Stimulated activated CD8-positive, alpha-beta memory T cell treated with anti-CD3 and anti-CD28 coated beads, Interleukin-4, amount 100 ng/mL, for 48 hours (primary cell): ENCODE measurements around the gene IFNL3.
"Not testable (repeated sequence)": the region's sequence is repeated elsewhere in the genome, so short reads cannot be mapped to it uniquely, and the experiment has no call there.

ENCODE experiments used
- DNase-seq: peaks from one replicate; pipeline ENCODE4 v3.0.0-alpha.2; 2020

IFNL3 gene

DNA sequence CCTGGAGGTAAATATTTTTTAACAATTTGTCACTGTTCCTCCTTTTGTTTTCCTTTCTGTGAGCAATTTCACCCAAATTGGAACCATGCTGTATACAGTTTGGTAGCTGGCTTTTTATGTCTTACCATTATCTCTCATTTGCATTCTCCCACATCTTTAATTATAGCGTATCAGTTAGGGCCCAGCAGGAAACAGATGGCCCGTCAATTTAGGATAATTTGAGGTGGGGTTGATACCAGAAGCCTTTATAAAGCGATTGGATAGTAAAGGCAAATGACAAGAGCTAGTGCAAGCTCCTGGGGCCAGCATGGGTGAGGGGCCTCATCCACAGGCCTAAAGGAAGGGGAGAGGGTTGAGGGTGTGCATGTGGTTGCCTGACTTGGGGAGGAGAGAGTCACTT is 7.7 kb upstream of the IFNL3 start:
- DNase-seq = no peak

DNA sequence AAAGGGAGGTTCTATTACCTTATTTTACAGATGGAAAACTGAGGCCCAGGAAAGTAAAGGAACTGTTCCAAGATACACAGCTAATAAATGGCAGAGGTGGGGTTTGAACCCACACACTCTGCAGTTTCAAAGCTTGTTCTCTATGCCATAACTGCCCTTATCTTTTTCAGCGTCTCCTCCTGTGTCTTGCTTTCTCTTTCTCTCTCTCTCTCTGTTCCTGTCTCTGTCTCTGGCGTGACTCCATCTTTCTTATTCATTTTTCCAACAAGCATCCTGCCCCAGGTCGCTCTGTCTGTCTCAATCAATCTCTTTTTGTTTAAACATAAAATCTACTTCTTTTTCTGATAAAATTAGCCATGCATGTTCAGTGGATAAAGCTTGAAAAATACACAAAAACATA is 7.0 kb upstream of the IFNL3 start:
- DNase-seq = no peak

DNA sequence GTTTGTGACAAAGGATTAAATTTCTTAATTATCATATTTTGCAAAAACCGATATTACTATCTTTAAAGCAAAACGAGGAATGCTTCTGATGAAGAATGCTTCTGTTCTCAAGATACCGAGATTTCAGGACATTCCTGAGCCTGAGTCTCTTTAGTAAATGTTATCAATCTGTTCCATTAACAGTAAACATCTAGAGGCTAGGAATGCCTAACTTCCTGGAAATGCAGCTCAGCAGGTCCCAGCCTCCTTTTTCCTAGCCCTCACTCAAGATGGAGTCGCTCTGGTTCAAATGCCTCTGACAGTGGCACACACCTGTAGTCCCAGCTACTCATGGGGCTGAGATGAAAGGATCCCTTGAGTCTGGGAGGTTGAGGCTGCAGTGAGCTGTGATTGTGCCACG is 6.3 kb upstream of the IFNL3 start:
- DNase-seq = no peak

- no peak for DNase-seq
Measured at GRCh38 chr19:39248806-39249205, 4.0 kb upstream of the IFNL3 start, which contains the start of gene IFNL4. Gene IFNL4 (minus strand): TSS chr19:39248856.

- DNase-seq = no peak
Measured at GRCh38 chr19:39247701-39248664, 3.2 kb upstream of the IFNL3 start.

DNA sequence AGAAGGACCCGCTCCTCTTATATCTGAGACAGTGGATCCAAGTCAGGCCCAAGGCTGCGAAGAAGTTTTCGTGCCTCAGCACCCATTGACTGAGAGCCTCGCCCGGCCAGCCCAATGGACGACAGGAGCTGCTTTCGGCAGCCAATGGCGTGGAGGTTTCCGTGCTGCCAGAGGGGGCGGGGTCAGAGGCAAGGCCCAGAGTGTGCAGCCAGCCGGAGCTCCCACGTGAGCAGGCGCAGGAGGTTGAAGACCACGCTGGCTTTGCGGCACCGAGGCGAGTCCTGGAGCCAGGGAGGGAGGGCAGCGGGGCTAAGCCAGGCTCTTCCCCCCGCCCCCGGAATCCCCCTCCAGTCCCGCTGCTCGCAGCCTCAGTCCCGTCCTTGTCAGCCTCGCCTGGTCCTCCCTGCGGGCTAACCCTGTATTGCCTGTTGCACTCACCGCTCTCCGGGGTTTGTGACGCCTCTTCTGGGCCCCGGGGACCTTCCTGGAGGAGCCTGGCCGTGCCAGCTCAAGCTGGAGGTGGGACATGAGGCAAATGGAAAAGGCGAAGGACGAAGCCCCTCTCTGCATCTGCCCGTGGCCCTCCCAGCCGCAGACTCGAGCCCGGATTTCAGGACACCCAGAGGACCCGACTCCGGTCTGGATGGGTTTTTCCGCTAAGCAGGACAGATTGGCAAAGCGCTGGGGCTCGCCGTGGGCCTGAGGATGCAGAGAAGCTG is 2.3 kb upstream of the IFNL3 start:
- peak; percentile 62 for DNase-seq

GRCh38 chr19:39245166-39245565 is 360 bp upstream of the IFNL3 start:
- not testable (repeated sequence) for DNase-seq

DNA sequence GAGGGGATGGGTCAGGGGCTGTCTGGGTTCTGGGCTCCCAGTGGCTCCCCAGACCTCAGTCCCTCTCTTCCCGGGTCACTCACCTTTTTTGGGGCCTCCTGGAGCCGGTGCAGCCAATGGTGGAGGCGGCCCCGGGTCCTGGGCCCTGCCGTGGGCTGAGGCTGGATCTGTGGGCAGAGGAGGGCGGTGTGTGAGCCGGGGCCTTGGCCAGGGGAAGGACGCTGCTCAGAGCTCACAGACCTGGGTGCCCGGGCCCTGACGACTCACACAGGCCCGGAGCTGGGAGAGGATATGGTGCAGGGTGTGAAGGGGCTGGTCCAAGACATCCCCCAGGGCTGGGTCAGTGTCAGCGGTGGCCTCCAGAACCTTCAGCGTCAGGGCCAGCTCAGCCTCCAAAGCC is 1.1 kb downstream of the IFNL3 start:
- not testable (repeated sequence) for DNase-seq

GRCh38 chr19:39240421-39240820 is 4.4 kb downstream of the IFNL3 start:
- DNase-seq = no peak

DNA sequence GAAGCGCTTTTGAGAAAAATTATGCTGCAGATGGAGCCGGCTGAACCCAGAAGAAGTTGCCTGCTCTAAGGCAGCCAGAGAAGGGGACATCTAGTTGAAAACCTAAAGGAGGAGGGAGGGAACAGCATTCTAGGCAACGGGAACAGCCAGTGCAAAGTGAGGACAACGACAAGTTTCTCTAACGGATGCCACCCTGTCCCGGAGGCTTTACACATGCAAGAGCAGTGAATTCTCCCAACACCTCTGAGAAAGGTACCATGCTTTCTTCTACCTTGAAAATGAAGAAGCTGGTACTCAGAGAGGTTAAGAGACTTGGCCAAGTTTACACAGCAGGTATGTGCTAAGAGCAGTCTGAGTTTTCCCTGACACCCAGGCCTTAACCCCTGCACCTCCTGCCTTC is 5.9 kb downstream of the IFNL3 start:
- DNase-seq = no peak

DNA sequence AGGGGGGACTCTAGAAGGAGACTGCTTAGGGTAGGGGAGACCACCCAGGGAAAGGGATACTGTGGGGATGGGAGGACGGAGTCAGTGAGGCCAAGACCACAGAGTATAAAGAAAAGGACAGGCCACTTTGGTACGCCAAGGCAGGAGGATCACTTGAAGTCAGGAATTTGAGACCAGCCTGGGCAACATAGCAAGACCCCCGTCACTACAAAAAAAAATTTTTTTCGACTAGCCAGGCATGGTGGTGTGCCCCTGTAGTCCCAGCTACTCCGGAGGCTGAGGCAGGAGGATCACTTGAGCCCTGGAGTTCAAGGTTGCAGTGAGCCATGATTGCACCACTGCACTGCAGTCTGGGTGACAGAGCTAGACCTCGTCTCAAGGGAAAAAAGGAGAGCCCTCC is 6.6 kb downstream of the IFNL3 start:
- no peak for DNase-seq

DNA sequence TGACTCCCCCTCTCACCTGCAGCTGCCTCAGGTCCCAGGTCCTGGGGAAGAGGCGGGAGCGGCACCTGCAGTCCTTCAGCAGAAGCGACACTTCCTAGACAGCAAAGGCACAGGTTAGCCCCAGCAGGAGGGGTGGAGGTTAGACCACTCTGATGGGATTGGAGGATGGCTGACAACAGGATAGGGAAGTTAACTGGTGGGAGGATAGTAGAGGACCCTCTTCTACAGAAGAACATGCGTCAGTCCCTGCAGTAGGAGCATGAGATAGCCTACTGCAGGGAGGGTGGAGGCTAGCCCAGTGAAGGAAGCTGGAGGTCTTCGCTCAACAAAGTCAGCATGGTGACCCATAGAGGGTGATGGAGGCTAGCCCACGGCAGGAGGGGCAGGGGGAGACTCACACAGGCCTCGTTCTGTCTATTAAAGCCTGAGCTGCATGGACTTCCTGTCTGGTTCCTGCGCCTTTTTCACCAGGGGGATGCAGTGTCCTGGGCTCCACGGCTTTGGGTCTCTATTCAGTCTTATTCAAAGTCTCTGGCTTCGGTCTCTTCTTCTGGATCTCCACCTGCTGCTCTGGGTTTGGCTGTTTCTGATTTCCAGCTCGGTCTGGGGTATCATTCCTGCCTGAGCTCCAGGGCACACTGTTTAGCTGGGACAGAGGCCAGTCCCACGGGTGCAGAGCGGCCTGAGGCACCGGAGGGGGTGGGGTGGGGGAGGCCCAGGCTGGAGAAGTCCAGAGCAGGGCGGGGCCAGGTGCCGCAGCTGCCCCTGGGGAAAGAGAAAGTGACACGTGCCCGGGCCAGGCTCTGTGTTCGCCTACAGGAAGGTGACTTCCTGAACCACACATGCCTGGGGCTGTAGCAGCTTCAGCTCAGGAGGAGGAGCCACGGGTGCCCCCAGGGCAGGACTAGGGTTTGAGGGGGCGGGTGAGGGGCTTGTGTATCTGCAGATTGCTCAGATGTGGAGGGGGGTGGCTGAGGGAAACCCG is 7.3 kb downstream of the IFNL3 start:
- DNase-seq = peak; percentile 64

DNA sequence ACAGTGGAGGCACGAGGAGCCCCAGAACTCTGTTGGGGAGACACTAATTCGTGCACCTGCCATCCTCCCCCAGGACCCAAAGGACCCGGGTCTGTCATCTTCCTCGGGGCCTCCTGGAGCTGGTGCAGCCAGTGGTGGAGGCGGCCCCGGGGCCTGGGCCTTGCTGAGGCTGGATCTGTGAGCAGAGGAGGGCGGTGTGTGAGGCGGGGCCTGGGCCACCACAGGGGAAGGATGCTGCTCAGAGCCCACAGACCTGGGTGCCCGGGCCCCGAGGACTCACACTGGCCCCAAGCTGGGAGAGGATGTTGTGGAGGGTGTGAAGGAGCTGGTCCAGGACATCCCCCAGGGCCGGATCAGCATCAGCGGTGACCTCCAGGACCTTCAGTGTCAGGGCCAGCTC is 8.3 kb downstream of the IFNL3 start:
- DNase-seq = peak; percentile 56

DNA sequence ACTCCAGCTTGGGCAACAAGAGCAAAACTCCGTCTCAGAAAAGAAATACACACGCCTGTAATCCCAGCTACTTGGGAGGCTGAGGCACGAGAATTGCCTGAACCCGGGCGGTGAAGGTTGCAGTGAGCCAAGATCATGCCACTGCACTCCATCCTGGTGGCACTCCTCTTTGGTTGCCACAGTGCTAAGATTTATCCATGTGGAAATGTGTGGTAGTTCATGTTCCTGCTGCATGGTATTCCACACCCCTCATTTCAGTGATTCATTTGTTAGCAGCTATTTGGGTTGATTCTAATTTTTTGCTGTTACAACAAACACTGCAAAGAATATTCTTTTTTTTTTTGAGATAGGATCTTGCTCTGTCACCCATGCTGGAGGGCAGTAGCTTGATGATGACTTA is 12.1 kb downstream of the IFNL3 start:
- no peak for DNase-seq

- DNase-seq = no peak
Measured at GRCh38 chr19:39230096-39230764, 14.6 kb downstream of the IFNL3 start.

DNA sequence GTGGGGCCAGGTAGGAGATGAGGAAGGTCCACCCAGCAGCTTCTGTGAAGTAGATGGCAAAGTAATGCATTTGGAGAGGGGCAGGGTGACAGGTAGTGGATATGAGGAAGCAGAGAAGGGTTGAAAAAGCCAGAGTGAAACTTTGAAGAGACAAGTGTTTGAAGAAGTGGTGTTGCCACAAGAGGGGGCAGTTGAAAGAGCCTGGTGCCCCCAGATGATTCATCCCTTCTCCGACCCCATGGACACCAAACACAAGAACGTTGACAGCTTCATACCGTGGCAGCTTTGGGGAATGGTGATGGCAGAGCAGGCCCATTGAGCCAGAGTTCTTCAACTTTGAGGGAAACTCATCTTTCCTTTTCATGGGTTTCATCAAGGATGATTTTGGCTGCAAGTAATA is 19.9 kb downstream of the IFNL3 start:
- DNase-seq = no peak

DNA sequence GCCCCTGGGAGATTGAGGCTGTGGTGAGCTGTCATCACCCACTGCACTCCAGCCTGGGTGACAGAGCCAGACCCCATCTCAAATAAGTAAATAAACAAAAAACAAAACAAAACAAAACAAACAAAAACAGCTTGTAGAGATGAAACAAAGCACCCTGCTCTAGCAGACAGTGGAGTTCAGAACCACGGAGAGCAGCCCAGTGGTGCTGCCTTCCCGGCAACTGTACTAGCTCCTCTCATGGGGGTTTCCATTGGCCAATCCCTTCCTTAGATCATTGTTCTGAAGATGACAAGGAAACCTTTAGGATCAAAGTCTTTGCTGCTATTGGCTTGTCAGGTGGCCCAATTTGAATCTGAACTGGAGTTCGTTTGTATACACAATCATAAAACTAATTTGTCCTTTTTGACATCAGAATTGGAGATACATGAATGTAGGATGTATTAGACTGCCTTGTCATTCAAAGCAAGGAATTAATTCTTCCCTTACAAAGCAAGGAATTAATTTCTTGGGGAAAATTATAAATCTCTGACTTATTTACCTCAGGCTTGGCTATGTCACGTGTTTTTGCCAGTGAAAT is 21.0 kb downstream of the IFNL3 start:
- peak; percentile 32 for DNase-seq

DNA sequence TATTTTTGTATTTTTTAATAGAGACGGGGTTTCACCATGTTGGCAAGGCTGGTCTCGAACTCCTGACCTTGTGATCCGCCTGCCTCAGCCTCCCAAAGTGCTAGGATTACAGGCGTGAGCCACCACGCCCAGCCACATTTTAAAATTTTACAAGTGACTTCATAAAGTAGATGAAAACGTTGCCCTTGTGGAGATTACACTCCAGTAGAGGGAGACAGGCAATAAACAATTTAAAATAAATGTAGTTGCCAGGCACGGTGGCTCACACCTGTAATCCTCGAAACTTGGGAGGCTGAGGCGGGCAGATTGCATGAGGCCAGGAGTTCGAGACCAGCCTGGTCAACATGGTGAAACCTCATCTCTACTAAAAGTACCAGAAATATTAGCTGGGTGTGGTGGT is 25.7 kb downstream of the IFNL3 start:
- not testable (repeated sequence) for DNase-seq

- no peak for DNase-seq
Measured at GRCh38 chr19:39218230-39219007, 26.4 kb downstream of the IFNL3 start.

DNA sequence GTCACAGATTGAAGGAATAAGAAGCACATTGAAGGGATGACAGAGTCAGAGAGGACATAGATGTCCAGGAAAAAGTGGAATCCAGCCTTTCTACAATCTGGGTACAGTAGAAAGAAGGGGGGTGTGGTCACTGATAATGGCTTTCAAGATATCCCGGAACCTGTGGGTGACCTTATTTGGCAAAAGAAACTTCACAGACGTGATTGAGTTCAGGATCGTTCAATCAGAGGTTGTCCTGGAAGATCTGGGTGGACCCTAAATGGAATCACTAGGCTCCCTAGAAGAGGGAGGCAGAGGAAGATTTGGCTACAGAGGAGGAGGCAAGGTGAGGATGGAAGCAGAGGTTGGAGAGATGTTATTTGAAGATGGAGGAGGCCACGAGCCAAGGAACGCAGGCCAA is 27.7 kb downstream of the IFNL3 start:
- no peak for DNase-seq

- not testable (repeated sequence) for DNase-seq
Measured at GRCh38 chr19:39215323-39215722, 29.5 kb downstream of the IFNL3 start.
